ENCODE data around the gene FOXF1.
A peak's percentile ranks its signal among the peaks of the same experiment; 100 is the strongest.

The FOXF1 gene

GRCh38 chr16:86504315-86505184 is 5.8 kb upstream of the FOXF1 start:
- H3K4me3 ChIP-seq (ENCODE audit: low read depth, low read length), result peak overlapping the region; percentile 97
- no peak for TF ChIP-seq CTCF (IDR thresholded peaks at IDR 0.05; ENCODE audit: low read depth, low read length)

GRCh38 chr16:86505185-86505898 is 5.0 kb upstream of the FOXF1 start:
- no peak for TF ChIP-seq CTCF (IDR thresholded peaks at IDR 0.05; ENCODE audit: low read depth, low read length)

GRCh38 chr16:86505899-86506864 is 4.1 kb upstream of the FOXF1 start:
- peak overlapping the region; percentile 97 for H3K4me3 ChIP-seq (ENCODE audit: low read depth, low read length)
- no peak for TF ChIP-seq CTCF (IDR thresholded peaks at IDR 0.05; ENCODE audit: low read depth, low read length)

More at GRCh38 chr16:86505185-86505898, 5.0 kb upstream of the FOXF1 start:
- H3K4me3 ChIP-seq (ENCODE audit: low read depth, low read length), result peak overlapping the region; percentile 97

GRCh38 chr16:86507173-86508027 is 2.9 kb upstream of the FOXF1 start:
- peak overlapping the region; percentile 97 for H3K4me3 ChIP-seq (ENCODE audit: low read depth, low read length)
- no peak for TF ChIP-seq CTCF (IDR thresholded peaks at IDR 0.05; ENCODE audit: low read depth, low read length)

GRCh38 chr16:86508028-86508946 is 2.0 kb upstream of the FOXF1 start:
- peak overlapping the region; percentile 97 for H3K4me3 ChIP-seq (ENCODE audit: low read depth, low read length)

More at GRCh38 chr16:86508028-86508946, 2.0 kb upstream of the FOXF1 start:
- TF ChIP-seq CTCF (IDR thresholded peaks at IDR 0.05; ENCODE audit: low read depth, low read length), result no peak
